GM23338 (cell line): Measurements from ENCODE around the gene QRICH1.

Experiments
- CREB1 ChIP-seq: fragments of 250-450 bp; sonication (Bioruptor Pico); IDR thresholded peaks from 2 replicates; pipeline ENCODE4 v1.5.0; 2020; ENCODE audit warnings: low read depth, mild to moderate bottlenecking, moderate library complexity
- EZH2 ChIP-seq: fragments of 200-600 bp; sonication (generic); IDR thresholded peaks from one replicate; pipeline ENCODE4 v1.8.0; 2017; ENCODE audit warnings: antibody characterized with exemption, mild to moderate bottlenecking, low read depth; ENCODE audit not compliant: unreplicated experiment
- EZH2phosphoT487 ChIP-seq: fragments of 200-600 bp; sonication (generic); IDR thresholded peaks from one replicate; pipeline ENCODE4 v1.8.1; 2018; ENCODE audit warnings: antibody characterized with exemption; ENCODE audit not compliant: unreplicated experiment
- JUNB ChIP-seq: IDR thresholded peaks from one replicate; pipeline ENCODE4 v1.6.1; 2016; ENCODE audit warnings: antibody characterized with exemption; ENCODE audit not compliant: unreplicated experiment
- POLR2AphosphoS5 ChIP-seq: IDR thresholded peaks from 2 replicates; pipeline ENCODE4 v1.6.1; 2016; ENCODE audit warnings: antibody characterized with exemption, low read depth
- REST ChIP-seq: IDR thresholded peaks from one replicate; pipeline ENCODE4 v1.6.1; 2018; ENCODE audit warnings: antibody characterized with exemption; ENCODE audit not compliant: unreplicated experiment
- STAT1 ChIP-seq: IDR thresholded peaks from one replicate; pipeline ENCODE4 v1.6.1; 2016; ENCODE audit warnings: antibody characterized with exemption; ENCODE audit not compliant: unreplicated experiment
- ZNF114 ChIP-seq: fragments of 250-450 bp; sonication (Bioruptor Pico); IDR thresholded peaks from 2 replicates; pipeline ENCODE4 v1.5.0; 2020; ENCODE audit warnings: mild to moderate bottlenecking, moderate library complexity
- ZNF331 ChIP-seq: fragments of 250-450 bp; sonication (Bioruptor Pico); IDR thresholded peaks from 2 replicates; pipeline ENCODE4 v1.5.0; 2020; ENCODE audit warnings: low read depth, mild to moderate bottlenecking, moderate library complexity
- ZNF462 ChIP-seq: fragments of 250-450 bp; sonication (Bioruptor Pico); IDR thresholded peaks from 2 replicates; pipeline ENCODE4 v1.5.0; 2020; ENCODE audit warnings: mild to moderate bottlenecking, moderate library complexity
- TF ChIP-seq, protein P1 (sequence below), 2 experiments: fragments of 200-600 bp in 1 of 2; sonication (generic) in 1 of 2; conservative IDR thresholded peaks; 2 replicates each; pipeline versions ENCODE4 v1.5.1 to v1.6.1; 2016 to 2017; ENCODE audit warnings: antibody characterized with exemption in 2 of 2, low read depth in 2 of 2, mild to moderate bottlenecking in 2 of 2, moderate library complexity in 1 of 2
- TF ChIP-seq, protein P2 (sequence below): IDR thresholded peaks from 2 replicates; pipeline ENCODE4 v1.6.1; 2016; ENCODE audit warnings: antibody characterized with exemption

GRCh38 chr3:49135499-49135898 is 41.6 kb upstream of the QRICH1 start:
- TF ChIP-seq, protein P1, sequence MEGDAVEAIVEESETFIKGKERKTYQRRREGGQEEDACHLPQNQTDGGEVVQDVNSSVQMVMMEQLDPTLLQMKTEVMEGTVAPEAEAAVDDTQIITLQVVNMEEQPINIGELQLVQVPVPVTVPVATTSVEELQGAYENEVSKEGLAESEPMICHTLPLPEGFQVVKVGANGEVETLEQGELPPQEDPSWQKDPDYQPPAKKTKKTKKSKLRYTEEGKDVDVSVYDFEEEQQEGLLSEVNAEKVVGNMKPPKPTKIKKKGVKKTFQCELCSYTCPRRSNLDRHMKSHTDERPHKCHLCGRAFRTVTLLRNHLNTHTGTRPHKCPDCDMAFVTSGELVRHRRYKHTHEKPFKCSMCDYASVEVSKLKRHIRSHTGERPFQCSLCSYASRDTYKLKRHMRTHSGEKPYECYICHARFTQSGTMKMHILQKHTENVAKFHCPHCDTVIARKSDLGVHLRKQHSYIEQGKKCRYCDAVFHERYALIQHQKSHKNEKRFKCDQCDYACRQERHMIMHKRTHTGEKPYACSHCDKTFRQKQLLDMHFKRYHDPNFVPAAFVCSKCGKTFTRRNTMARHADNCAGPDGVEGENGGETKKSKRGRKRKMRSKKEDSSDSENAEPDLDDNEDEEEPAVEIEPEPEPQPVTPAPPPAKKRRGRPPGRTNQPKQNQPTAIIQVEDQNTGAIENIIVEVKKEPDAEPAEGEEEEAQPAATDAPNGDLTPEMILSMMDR (conservative IDR thresholded peaks at IDR 0.05; ENCODE audit: low read depth in 2 of 2) = no peak
- TF ChIP-seq EZH2phosphoT487 (no peak), POLR2AphosphoS5 (no peak), REST (no peak), CREB1 (CRISPR knock-in tag) (no peak), EZH2 (no peak), STAT1 (no peak), ZNF331 (CRISPR knock-in tag) (no peak), ZNF114 (CRISPR knock-in tag) (no peak), JUNB (no peak), ZNF462 (CRISPR knock-in tag) (no peak)
- TF ChIP-seq, protein P2, sequence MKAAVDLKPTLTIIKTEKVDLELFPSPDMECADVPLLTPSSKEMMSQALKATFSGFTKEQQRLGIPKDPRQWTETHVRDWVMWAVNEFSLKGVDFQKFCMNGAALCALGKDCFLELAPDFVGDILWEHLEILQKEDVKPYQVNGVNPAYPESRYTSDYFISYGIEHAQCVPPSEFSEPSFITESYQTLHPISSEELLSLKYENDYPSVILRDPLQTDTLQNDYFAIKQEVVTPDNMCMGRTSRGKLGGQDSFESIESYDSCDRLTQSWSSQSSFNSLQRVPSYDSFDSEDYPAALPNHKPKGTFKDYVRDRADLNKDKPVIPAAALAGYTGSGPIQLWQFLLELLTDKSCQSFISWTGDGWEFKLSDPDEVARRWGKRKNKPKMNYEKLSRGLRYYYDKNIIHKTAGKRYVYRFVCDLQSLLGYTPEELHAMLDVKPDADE = no peak
